GM18502 (cell line): ENCODE data around the gene PSG6.
"Not testable (repeated sequence)": the region's sequence is repeated elsewhere in the genome, so short reads cannot be mapped to it uniquely, and the experiment has no call there.

Experiments
- ATAC-seq: cut with Tn5 transposase; IDR thresholded peaks from one replicate; pipeline ENCODE4 v1.9.1; 2021; ENCODE audit warnings: mild to moderate bottlenecking; ENCODE audit not compliant: unreplicated experiment, poor library complexity

The PSG6 gene

DNA sequence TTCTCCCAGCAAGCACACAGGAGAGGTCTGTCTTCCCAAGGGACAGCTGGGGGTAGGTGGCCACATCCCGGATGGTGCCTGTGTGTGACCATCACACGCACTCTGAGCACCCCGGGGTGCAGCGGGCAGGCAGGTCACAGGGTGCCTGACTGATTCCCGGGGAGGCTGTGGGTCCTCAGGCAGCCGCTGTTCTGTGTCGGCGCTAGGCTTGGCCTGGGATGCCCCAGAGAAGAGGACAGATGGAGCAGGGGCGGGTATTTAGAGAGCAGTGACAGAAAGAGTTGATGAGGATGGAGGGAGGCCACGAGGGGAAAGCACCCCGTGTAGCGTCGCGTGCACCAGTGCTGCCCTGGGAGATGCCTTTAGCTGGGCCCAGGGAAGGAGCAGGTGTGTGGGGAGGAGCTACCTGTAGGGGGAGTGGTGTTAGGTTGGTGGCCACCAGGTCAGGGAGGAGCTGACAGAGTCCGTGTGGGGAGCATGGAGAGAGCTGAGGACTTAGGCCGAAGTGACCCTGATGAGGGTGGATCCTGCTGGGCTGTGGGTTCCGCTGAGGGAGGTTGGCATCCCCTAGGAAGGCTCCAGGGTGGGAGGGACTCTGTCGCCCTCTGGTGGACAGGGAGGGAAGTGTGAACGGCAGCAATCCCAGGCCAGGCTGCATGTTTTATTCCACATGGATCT, 60.7 kb downstream of the PSG6 start:
- not testable (repeated sequence) for ATAC-seq

DNA sequence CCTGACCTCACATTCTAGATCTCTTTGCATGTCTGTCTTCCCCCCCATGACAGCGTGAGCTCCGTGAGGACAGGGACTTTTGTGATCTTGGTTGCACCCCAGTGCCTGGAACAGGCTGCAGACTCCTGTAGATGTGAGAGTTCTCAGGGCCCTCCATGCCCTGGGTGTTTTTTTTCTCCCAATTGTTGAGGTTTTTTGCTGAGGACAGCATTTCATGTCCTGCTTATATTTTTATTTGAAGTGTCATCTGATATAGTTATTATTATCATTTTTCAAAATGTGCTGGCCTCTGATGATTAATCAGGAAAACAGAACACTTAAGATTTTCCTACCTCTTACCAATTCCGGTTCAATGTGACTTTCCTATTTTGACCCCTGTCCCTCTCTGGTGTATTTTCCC, 62.9 kb downstream of the PSG6 start:
- not testable (repeated sequence) for ATAC-seq

DNA sequence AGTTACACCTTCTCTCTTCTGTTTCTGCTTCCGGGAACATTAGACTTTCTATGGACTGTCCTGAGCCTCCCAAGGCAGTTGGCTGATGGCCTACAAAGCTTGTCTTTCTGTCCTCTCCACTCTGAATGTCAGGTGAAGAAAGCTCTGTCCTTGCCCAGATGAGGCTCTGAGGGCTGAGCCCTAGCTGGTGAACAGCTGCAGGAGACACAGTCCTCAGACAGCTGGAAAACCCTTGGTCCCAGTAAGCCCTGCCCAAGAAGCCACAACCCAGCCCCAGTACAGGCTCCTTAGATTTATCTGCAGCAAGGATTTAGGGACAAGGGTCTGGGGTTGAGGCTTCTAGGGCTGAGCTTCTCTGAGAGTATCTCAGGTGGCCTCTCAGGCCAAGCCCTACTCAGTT, 64.5 kb downstream of the PSG6 start:
- ATAC-seq = not testable (repeated sequence)

DNA sequence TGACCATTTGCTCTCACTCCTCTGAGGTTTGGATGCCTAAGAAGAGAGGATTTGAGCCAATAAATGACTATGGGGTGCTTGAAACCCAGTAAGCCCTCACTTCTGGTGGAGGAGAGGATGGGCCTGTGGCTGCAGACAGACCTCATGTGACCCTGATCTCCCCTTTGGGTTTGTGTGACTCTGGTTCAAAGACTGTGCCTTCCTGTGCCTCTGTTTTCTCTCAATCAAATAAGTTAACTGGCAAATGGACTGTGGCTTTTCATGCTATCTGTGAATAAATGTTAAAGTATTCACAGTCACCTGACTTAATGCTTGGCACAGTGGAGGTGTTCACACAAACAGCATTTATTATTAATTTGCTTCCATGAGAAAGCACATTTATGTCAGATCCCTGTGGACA, 64.9 kb downstream of the PSG6 start:
- ATAC-seq = not testable (repeated sequence)
